CD1c-positive myeloid dendritic cell (primary cell): ENCODE measurements around the gene PDRG1.
"Not testable (repeated sequence)": the region's sequence is repeated elsewhere in the genome, so short reads cannot be mapped to it uniquely, and the experiment has no call there.

Source experiments
- DNase-seq: peaks from one replicate; pipeline ENCODE4 v3.0.0-alpha.2; 2016; ENCODE audit errors: extremely low spot score

The PDRG1 gene

GRCh38 chr20:31966991-31967655 is 15.3 kb upstream of the PDRG1 start:
- DNase-seq: no peak

GRCh38 chr20:31963889-31964288 is 12.0 kb upstream of the PDRG1 start:
- no peak for DNase-seq

- no peak for DNase-seq
Observed at GRCh38 chr20:31962761-31963160, 10.9 kb upstream of the PDRG1 start.

GRCh38 chr20:31956556-31957526 is 5.0 kb upstream of the PDRG1 start:
- DNase-seq: peak; percentile 8

- no peak for DNase-seq
Observed at GRCh38 chr20:31954500-31954899, 2.7 kb upstream of the PDRG1 start.

- DNase-seq: no peak
Observed at GRCh38 chr20:31953556-31954148, 1.8 kb upstream of the PDRG1 start.

GRCh38 chr20:31951203-31951529 is 680 bp downstream of the PDRG1 start:
- no peak for DNase-seq

- DNase-seq: no peak
Observed at GRCh38 chr20:31949877-31950646, 1.8 kb downstream of the PDRG1 start.

GRCh38 chr20:31948008-31948407 is 3.8 kb downstream of the PDRG1 start:
- no peak for DNase-seq

- DNase-seq: no peak
Observed at GRCh38 chr20:31945785-31946184, 6.1 kb downstream of the PDRG1 start.

- no peak for DNase-seq
Observed at GRCh38 chr20:31945319-31945718, 6.5 kb downstream of the PDRG1 start.

- no peak for DNase-seq
Observed at GRCh38 chr20:31943052-31943471, 8.8 kb downstream of the PDRG1 start.

- DNase-seq: no peak
Observed at GRCh38 chr20:31939661-31940060, 12.2 kb downstream of the PDRG1 start.

GRCh38 chr20:31937820-31938219 is 14.0 kb downstream of the PDRG1 start:
- DNase-seq: no peak

GRCh38 chr20:31936420-31936819 is 15.4 kb downstream of the PDRG1 start:
- no peak for DNase-seq

- DNase-seq: no peak
Observed at GRCh38 chr20:31934968-31935764, 16.7 kb downstream of the PDRG1 start.

- no peak for DNase-seq
Observed at GRCh38 chr20:31934491-31934890, 17.4 kb downstream of the PDRG1 start.

- DNase-seq: no peak
Observed at GRCh38 chr20:31933698-31934097, 18.1 kb downstream of the PDRG1 start.

GRCh38 chr20:31930779-31931178 is 21.1 kb downstream of the PDRG1 start:
- peak; percentile 39 for DNase-seq

GRCh38 chr20:31929631-31930030 is 22.2 kb downstream of the PDRG1 start:
- not testable (repeated sequence) for DNase-seq

- no peak for DNase-seq
Observed at GRCh38 chr20:31927627-31928159, 24.2 kb downstream of the PDRG1 start.
